Immature natural killer cell (primary cell): Measurements from ENCODE around the gene UBE2G1. TPM values are rescaled to one million over a fixed set of nuclear protein-coding genes. Genes with fewer than 3 reads are reported as not detected.

Experiments
- DNase-seq, 3 donors: peaks; one replicate each; pipeline ENCODE4 v3.0.0; 2022; ENCODE audit warnings: mixed read lengths in 1 of 3
- H3K27ac Mint-ChIP-seq, 6 donors: one replicate each; pipeline ENCODE4 v1.8.0; 2020; ENCODE audit warnings: mixed read lengths in 6 of 6, mild to moderate bottlenecking in 5 of 6, inconsistent platforms in 4 of 6, moderate library complexity in 3 of 6
- H3K27me3 Mint-ChIP-seq, 3 donors: one replicate each; pipeline ENCODE4 v1.8.0; 2020 to 2021; ENCODE audit warnings: low read depth in 3 of 3, mild to moderate bottlenecking in 3 of 3, mixed read lengths in 3 of 3, moderate library complexity in 3 of 3, inconsistent platforms in 1 of 3
- H3K36me3 Mint-ChIP-seq, 3 donors: one replicate each; pipeline ENCODE4 v1.8.0; 2020; ENCODE audit warnings: mixed read lengths in 3 of 3, inconsistent platforms in 2 of 3, mild to moderate bottlenecking in 2 of 3
- H3K4me1 Mint-ChIP-seq, 2 donors: one replicate each; pipeline ENCODE4 v1.8.0; 2020; ENCODE audit warnings: inconsistent platforms in 2 of 2, mild to moderate bottlenecking in 2 of 2, mixed read lengths in 2 of 2, moderate library complexity in 1 of 2
- H3K4me3 Mint-ChIP-seq, 5 donors: one replicate each; pipeline ENCODE4 v1.8.0; 2020; ENCODE audit warnings: mild to moderate bottlenecking in 5 of 5, mixed read lengths in 5 of 5, inconsistent platforms in 3 of 5, moderate library complexity in 3 of 5
- H3K9me3 Mint-ChIP-seq, 6 donors: one replicate each; pipeline ENCODE4 v1.8.0; 2020; ENCODE audit warnings: mild to moderate bottlenecking in 6 of 6, mixed read lengths in 6 of 6, inconsistent platforms in 4 of 6, moderate library complexity in 3 of 6
- polyA plus RNA-seq, 3 donors: library from polyadenylated mRNA; unstranded; fragments of 300-500 nt; fragmentation: Illumina TruSeq; gene quantifications; one replicate each; pipeline ENCODE4 v1.2.3, GENCODE V29; 2021

UBE2G1 gene
- polyA plus RNA-seq, 3 donors from 2014 or later: 48.1 to 84.7 (median 69.3) TPM

DNA sequence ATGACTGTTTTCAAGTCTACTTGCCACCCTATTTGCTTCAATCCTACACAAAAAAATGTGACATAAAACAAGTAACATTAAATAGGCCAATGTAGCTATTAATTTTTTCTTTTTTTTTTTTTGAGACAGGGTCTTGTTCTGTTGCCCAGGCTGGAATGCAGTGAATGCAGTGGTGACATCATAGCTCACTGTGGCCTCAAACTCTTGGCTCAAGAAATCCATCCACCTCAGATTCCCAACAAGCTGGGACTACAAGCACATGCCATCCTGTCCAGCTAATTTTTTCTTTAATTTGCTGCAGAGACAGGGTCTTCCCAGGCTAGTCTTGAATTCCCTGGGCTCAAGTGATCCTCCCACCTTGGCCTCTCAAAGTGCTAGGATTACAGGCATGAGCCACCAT is 132.1 kb downstream of the UBE2G1 start:
- no peak overlapping the region for H3K27ac Mint-ChIP-seq
- no peaks in the 10 kb centered on the region for H3K27me3 Mint-ChIP-seq
- H3K4me1 Mint-ChIP-seq: peaks cover 14 to 20% of the 10 kb centered on the region in 2 donors
- no peaks in the 10 kb centered on the region for H3K9me3 Mint-ChIP-seq
- no peak for DNase-seq
- no peak overlapping the region for H3K4me3 Mint-ChIP-seq
- peaks cover 6 to 27% (median 13%) of the 10 kb centered on the region in 3 donors for H3K36me3 Mint-ChIP-seq

DNA sequence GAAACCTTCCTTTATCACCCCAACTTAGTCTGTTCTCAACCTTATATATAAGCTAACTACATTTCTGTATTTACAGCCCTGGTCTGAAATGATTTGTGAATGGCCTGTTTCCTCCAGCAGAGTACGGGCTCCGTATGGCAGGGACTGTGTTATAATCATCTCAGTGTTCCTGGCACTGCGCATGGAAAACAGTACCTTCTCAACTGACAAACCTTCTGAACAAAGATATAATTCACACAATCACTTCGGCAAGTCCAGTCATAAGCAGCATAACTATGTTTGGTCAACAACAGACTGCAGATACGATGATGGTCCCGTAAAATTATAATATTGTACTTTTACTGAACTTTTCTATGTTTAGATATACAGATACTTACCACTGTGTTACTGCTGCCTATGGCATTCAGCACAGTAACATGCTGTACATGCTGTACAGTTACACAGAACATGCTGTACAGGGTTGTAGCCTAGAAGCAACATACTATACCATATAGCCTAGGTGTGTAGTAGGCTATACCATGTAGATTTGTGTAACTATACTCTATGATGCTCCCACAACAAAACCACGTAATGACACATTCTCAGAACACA is 132.7 kb downstream of the UBE2G1 start:
- no peak for DNase-seq
- Mint-ChIP-seq H3K4me3 (no peak overlapping the region), H3K27ac (peak overlapping the region in 1 of 6 donors; percentile 75), H3K4me1 (peaks cover 14 to 20% of the 10 kb centered on the region in 2 donors), H3K27me3 (no peaks in the 10 kb centered on the region), H3K36me3 (peaks cover 6 to 27% (median 13%) of the 10 kb centered on the region in 3 donors), H3K9me3 (no peaks in the 10 kb centered on the region)

DNA sequence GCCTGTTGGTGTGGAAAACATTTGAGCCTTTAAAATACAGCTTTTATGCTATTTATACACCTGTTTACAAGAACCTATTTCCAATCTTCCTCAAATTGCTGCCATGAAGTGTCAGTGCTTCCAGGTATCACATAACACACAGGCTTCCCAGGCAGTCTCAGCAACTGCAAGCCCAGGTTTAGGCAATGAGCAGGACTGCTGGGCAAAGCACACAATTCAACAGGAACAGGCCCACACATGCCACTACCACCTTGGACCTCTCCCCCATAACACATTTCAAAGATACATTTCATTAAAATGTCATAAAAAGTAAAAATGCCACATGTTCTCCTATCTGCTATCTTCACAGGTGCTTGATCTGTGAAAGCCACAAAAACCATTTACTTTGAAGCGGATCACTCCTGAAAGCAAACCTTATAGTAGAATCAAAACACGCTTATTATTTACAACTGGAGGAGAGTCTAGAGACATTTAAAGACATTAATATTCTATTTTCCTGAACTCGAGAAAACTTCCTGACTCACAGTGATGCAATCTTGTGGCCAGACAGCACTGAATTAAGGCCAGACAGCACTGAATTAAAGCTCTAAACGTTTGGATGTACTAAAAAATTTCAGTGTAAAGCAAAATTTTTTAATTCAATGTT is 134.2 kb downstream of the UBE2G1 start:
- H3K9me3 Mint-ChIP-seq: no peaks in the 10 kb centered on the region
- no peak overlapping the region for H3K4me3 Mint-ChIP-seq
- H3K27me3 Mint-ChIP-seq: no peaks in the 10 kb centered on the region
- peaks cover 14 to 20% of the 10 kb centered on the region in 2 donors for H3K4me1 Mint-ChIP-seq
- peaks cover 6 to 31% (median 13%) of the 10 kb centered on the region in 3 donors for H3K36me3 Mint-ChIP-seq
- peak overlapping the region in 4 of 6 donors; percentile 5 to 47 (median 32) for H3K27ac Mint-ChIP-seq
- DNase-seq: peak; percentile 13 to 18 (median 16)

DNA sequence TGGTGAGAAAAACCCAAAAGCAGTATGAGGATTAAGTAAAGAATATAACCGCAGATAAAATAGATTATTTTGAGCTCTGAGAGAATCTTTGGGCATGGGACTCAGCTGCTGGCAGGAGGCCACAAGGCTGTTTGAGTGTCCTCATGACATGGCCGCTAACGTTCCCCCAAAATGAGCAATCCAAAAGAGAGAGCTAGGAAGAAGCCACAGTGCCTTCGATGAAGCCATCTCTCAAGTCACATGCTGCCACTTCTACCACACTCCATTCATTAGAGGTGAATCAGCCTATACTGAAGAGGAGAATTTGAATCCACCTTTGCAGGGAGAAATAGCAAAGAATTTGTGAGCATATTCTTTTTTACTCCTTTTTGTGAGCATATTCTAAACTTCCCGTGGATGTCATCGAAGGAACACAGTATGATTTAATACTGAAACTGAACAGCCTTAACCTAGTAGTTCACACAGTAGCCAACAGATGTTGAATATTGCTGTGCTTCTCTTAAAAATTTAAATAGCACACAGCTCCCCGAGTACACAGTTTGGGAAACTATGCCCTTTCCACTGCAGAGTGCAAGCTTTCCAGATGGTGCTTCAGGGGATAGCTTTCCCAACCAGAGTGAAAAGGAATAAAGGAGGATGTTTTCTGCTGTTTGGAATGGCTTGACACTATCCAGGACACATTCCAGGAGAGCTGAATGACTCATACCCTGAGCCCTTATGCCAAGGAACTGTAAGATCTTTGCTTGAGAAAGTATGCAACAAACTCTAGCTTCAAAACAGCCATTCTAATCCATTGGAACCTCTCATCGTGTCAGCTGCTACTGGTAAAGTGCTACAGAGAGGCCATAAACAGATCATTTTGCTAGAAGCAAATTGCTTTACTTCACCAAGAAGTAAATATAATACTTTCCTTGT is 136.6 kb downstream of the UBE2G1 start:
- Mint-ChIP-seq H3K4me1 (peaks cover 14 to 20% of the 10 kb centered on the region in 2 donors), H3K9me3 (no peaks in the 10 kb centered on the region), H3K27me3 (no peaks in the 10 kb centered on the region), H3K27ac (peak overlapping the region in 3 of 6 donors; percentile 23 to 50 (median 32)), H3K4me3 (no peak overlapping the region), H3K36me3 (peaks cover 6 to 24% (median 13%) of the 10 kb centered on the region in 3 donors)
- no peak for DNase-seq

DNA sequence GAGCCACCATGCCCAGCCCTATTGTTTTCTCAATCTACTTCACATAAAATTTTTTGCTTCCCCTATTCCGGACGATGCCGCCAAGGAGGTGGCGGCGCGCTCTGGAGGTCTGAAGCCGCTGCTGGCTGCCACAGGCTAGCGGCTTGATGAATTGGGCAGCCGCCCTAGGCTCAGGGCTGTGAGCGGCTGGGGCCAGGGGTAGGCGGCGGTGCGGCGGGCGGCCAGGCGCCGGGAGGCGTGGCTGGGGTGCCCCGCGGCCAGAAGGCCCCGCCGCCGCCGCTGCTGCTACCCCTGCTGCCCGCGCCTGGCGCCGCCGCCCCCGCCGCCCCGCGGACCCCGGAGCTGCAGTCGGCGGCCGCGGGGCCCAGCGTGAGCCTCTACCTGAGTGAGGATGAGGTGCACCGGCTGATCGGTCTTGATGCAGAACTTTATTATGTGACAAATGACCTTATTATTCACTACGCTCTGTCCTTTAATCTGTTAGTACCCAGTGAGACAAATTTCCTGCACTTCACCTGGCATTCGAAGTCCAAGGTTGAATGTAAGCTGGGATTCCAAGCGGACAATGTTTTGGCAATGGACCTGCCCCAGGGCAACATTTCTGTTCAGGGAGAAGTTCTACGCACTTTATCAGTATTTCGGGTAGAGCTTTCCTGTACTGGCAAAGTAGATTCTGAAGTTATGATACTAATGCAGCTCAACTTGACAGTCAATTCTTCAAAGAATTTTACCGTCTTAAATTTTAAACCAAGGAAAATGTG is 144.4 kb downstream of the UBE2G1 start:
- Mint-ChIP-seq H3K36me3 (peaks cover 3 to 7% (median 4%) of the 10 kb centered on the region in 3 donors), H3K9me3 (no peaks in the 10 kb centered on the region), H3K4me1 (no peaks in the 10 kb centered on the region), H3K4me3 (no peak overlapping the region), H3K27ac (no peak overlapping the region), H3K27me3 (no peaks in the 10 kb centered on the region)
- no peak for DNase-seq

DNA sequence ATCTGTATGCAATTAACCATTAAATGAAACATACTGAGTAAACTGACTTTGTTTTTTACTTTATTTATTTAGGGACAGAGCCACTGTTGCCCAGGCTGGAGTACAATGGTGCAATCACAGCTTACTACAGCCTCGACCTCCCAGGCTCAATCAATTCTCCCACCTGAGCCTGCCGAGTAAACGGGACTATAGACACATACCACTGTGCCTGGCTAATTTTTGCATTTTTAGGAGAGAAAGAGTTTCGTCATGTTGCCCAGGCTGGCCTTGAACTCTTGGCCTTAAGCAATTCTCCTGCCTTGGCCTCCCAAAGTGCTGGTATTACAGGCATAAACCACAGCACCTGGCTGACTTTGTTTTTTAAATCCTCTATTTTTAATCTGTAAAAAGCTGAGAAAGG is 145.3 kb downstream of the UBE2G1 start:
- Mint-ChIP-seq H3K27ac (no peak overlapping the region), H3K36me3 (peaks cover 4 to 10% (median 7%) of the 10 kb centered on the region in 3 donors), H3K4me1 (no peaks in the 10 kb centered on the region), H3K27me3 (no peaks in the 10 kb centered on the region), H3K9me3 (no peaks in the 10 kb centered on the region), H3K4me3 (no peak overlapping the region)
- DNase-seq: no peak

DNA sequence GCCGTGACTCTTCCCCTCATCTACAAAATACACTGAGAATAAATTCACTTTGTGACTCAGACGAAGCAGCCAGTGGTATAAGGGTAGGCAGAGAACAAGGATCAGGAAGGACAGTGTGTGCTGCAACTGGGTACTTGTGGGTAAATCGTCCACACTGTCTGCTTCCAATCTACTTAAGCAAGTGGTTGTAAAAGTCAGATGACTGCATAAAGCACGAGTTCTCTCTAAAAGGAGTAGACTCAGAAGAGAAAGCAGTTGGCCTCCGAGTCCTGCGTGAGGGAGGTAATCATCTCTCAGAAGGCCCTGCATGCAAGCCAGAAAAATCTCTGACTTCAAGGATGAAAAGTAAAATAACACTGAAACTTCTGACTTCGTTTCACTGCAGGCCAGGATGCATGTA is 145.8 kb downstream of the UBE2G1 start:
- Mint-ChIP-seq H3K9me3 (no peaks in the 10 kb centered on the region), H3K4me1 (peaks cover 0 to under 1% of the 10 kb centered on the region in 2 donors), H3K27me3 (no peaks in the 10 kb centered on the region), H3K27ac (no peak overlapping the region), H3K4me3 (no peak overlapping the region), H3K36me3 (peaks cover 4 to 10% (median 7%) of the 10 kb centered on the region in 3 donors)
- DNase-seq: no peak

Other genes with a start within 250 kb of the UBE2G1 start
- 10 to 100 TPM in 1 of 3 donors, 1 to 10 TPM in 2; 2.0 to 12.7 (median 3.9) TPM for gene ZZEF1, start 223.6 kb downstream of the UBE2G1 start, polyA plus RNA-seq
- gene CYB5D2, start 223.5 kb downstream of the UBE2G1 start, polyA plus RNA-seq: 10 to 100 TPM in 2 of 3 donors, 1 to 10 TPM in 1; 9.3 to 11.1 (median 10.9) TPM
- gene ANKFY1, start 102.7 kb downstream of the UBE2G1 start, polyA plus RNA-seq: 10 to 100 TPM in 1 of 3 donors, 1 to 10 TPM in 2; 7.8 to 19.3 (median 8.2) TPM
- 1 to 10 TPM; 2.7 to 7.3 (median 2.8) TPM for gene SPNS3, start 67.3 kb upstream of the UBE2G1 start, polyA plus RNA-seq
- gene SPNS2, start 132.2 kb upstream of the UBE2G1 start, polyA plus RNA-seq: under 1 TPM in 1 of 3 donors, not detected in 2; 0.26 TPM
- 10 to 100 TPM in 1 of 3 donors, 1 to 10 TPM in 2; 3.5 to 21.9 (median 7.2) TPM for gene MYBBP1A, start 188.7 kb upstream of the UBE2G1 start, polyA plus RNA-seq
- not detected for gene GGT6, start 193.9 kb upstream of the UBE2G1 start, polyA plus RNA-seq
- gene SMTNL2, start 217.9 kb upstream of the UBE2G1 start, polyA plus RNA-seq: not detected